ENCODE data around the gene KCTD1.

Gene KCTD1

DNA sequence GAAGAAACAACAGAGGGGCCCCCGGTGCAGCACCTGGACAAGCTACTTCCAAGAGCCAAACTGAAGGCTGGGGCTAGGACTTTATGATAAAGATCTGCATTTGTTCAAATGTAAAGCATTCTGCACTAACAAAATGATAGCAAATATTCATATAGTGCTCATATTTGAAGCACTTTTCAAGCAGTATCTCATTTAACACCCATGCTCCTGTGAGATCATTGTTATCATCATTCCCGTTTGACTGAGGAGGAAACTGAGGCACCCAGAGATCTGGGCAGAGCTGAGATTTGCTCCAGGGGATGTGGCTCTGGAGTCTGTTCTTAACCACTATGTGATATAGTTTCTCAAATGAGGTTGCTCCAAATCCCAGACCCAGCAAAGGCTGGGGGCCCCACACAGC is 9.8 kb downstream of the KCTD1 start:
- TF ChIP-seq, protein P1, sequence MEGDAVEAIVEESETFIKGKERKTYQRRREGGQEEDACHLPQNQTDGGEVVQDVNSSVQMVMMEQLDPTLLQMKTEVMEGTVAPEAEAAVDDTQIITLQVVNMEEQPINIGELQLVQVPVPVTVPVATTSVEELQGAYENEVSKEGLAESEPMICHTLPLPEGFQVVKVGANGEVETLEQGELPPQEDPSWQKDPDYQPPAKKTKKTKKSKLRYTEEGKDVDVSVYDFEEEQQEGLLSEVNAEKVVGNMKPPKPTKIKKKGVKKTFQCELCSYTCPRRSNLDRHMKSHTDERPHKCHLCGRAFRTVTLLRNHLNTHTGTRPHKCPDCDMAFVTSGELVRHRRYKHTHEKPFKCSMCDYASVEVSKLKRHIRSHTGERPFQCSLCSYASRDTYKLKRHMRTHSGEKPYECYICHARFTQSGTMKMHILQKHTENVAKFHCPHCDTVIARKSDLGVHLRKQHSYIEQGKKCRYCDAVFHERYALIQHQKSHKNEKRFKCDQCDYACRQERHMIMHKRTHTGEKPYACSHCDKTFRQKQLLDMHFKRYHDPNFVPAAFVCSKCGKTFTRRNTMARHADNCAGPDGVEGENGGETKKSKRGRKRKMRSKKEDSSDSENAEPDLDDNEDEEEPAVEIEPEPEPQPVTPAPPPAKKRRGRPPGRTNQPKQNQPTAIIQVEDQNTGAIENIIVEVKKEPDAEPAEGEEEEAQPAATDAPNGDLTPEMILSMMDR (IDR thresholded peaks at IDR 0.05) = no peak
- no peak for TF ChIP-seq ZFX (IDR thresholded peaks at IDR 0.05; ENCODE audit: borderline replicate concordance)
- no peak overlapping the region for H3K27ac ChIP-seq

DNA sequence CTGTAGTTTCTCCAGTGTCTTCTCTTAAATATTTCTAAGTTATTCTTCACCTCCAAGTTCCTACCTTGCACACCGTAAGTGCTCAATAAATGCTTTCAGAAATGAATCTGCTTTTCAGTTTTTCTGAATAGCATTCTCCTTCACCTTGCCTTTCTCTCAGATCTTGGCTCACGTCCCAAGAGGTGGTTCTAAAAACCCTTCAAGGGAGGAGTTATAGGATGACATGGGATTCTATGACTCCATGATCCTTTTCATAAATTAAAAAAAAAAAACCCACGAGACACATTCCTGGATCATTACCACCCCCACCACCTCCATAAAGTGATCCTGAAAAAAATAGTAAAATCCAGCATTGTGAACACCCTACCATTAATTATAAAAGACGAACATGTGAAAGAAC is 11.7 kb downstream of the KCTD1 start:
- no peak for TF ChIP-seq ZFX (IDR thresholded peaks at IDR 0.05; ENCODE audit: borderline replicate concordance)
- TF ChIP-seq, protein P1 (IDR thresholded peaks at IDR 0.05) = no peak
- H3K27ac ChIP-seq = no peak overlapping the region

DNA sequence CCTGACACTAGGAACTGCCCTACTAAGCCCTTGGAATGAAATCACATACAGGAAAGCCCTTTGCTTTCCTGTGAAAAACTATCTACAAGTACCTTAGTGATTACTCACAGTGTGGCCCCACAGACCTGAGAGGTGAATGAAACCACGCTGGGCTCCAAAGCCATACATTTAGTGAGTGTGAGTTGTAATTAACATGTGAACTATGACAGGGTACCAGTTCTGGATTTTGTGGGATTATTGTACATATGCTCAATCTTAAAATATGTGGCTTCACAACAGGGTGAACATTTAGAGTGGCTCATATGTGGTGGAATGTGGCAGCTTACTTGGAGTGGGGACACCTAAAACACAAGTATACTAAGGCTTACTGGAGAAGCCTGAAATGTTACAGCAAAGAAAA is 12.3 kb downstream of the KCTD1 start:
- no peak overlapping the region for H3K27ac ChIP-seq
- TF ChIP-seq ZFX (IDR thresholded peaks at IDR 0.05; ENCODE audit: borderline replicate concordance) = no peak
- TF ChIP-seq, protein P1 (IDR thresholded peaks at IDR 0.05) = no peak

DNA sequence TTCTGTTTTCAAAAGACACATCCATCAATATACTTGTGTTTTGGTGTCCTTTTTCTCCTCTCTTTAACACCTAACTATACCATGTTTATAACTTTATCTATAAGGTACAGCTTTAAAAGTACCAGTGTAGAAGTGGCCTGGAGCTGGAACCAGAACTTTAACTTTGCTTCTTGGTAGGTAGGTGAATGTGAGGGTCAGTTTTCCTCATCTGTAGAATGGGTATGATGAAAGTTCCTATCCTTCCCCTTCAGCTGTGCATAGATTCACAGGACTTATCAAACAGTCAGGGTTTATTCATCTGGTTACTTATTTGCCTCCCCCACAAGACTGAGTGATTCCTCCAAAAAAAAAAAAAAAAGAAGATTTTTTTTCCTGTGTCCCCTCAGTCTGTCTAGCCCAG is 12.7 kb downstream of the KCTD1 start:
- TF ChIP-seq, protein P1 (IDR thresholded peaks at IDR 0.05) = no peak
- no peak for TF ChIP-seq ZFX (IDR thresholded peaks at IDR 0.05; ENCODE audit: borderline replicate concordance)

DNA sequence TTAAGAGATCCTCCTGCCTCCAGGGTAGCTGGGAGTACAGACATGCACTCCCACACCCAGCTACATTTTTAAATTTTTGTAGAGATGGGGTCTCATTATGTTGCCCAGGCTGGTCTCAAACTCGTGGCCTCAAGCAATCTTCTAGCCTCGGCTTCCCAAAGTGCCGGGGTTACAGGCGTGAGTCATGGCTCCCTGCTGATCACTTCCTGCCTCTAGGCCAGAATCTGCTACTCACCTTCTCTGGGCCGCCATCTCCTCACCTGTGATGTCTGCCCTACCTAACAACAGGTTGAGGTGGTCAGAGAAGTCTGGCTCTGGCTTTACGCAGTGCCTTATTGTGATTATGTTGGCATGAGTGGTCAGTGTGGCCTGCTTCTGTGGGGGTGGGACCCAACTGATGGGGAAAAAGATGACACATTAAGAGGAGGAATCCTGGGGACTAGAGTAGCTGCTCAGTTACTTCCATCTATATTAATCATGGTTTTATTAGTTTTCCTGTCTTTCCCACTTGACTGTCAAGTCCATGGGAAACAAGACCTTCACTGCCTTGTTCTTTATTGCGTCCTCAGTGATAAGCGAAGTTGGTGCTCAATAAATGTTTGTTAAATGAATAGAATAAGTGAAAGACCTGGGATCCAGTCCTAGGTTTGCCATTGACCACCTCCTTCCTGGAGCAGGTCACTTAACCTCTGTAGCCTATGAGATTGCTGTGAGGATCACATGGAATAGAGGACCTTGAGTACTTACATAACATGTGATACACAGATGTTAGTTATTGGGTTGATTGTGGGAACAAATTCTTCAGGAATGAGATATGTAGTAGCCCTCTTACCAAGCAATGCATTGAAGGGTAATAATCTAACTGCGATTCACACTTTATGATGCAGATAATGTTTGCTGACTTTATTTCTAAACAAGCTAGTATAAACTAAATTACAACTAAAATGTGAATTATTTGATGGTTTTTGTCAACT is 15.7 kb downstream of the KCTD1 start:
- no peak overlapping the region for H3K27ac ChIP-seq
- TF ChIP-seq ZFX (IDR thresholded peaks at IDR 0.05; ENCODE audit: borderline replicate concordance) = no peak
- TF ChIP-seq, protein P1 (IDR thresholded peaks at IDR 0.05) = no peak

More for the DNA sequence above, 12.7 kb downstream of the KCTD1 start:
- no peak overlapping the region for H3K27ac ChIP-seq

DNA sequence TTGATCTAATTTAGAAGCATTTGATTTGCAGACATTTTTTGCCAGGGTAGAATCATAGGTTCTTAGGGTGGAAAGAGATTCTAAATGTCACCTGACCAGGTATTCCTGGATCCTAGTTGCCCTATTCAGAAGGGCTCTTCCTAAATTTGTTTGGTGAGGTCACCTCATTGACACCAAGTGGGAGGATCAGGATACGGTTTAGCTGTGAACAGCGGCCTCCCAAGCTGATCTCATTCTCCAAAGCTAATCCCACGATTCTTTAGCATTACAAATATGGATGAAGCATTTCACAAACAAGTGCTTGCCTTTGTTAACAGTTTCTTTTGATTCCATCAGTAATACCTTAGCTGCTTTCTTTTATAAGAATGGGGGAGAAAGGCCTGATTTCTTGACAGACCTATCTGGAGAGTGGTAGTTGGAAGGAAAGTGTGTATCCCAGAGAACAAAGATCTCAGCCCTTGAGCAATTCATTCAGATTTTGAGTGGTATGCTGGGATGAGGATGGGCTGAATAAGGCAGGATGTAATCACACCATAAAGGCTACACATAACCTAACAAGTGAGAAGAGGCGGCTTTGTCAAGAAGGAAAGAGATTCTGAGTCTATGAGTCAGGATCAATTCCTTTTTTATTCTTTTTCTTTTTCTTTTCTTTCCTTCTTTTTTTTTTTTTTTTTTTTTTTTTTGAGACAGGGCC is 16.6 kb downstream of the KCTD1 start:
- no peak for TF ChIP-seq ZFX (IDR thresholded peaks at IDR 0.05; ENCODE audit: borderline replicate concordance)
- TF ChIP-seq, protein P1 (IDR thresholded peaks at IDR 0.05) = no peak
- H3K27ac ChIP-seq = no peak overlapping the region

DNA sequence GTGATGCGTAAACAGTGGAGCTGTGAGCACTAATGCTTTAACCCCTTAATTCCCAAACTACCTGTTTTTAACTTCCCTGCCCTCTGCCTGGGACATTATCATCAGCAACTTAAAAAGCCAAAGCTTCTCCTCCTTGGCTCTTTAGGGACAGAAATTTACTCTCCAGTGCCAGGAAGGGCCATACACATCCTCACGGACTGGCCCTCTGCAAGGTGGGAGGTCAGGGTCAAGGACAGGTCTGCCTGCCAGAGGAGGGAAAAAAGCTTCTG is 21.5 kb downstream of the KCTD1 start:
- H3K27ac ChIP-seq = no peak overlapping the region
- TF ChIP-seq ZFX (IDR thresholded peaks at IDR 0.05; ENCODE audit: borderline replicate concordance) = no peak
- TF ChIP-seq, protein P1 (IDR thresholded peaks at IDR 0.05) = no peak
